NCI-H1436 treated with DMSO at 0.1 percent for 48 hours (cell line): Measurements from ENCODE around the gene PHKA2.
A peak's percentile ranks its signal among the peaks of the same experiment; 100 is the strongest.
"Not testable (repeated sequence)": the region's sequence is repeated elsewhere in the genome, so short reads cannot be mapped to it uniquely, and the experiment has no call there.

Experiments used
- DNase-seq: peaks from one replicate; lab custom pipeline; 2025; lab: John Stamatoyannopoulos, UW

Gene PHKA2, protein sequence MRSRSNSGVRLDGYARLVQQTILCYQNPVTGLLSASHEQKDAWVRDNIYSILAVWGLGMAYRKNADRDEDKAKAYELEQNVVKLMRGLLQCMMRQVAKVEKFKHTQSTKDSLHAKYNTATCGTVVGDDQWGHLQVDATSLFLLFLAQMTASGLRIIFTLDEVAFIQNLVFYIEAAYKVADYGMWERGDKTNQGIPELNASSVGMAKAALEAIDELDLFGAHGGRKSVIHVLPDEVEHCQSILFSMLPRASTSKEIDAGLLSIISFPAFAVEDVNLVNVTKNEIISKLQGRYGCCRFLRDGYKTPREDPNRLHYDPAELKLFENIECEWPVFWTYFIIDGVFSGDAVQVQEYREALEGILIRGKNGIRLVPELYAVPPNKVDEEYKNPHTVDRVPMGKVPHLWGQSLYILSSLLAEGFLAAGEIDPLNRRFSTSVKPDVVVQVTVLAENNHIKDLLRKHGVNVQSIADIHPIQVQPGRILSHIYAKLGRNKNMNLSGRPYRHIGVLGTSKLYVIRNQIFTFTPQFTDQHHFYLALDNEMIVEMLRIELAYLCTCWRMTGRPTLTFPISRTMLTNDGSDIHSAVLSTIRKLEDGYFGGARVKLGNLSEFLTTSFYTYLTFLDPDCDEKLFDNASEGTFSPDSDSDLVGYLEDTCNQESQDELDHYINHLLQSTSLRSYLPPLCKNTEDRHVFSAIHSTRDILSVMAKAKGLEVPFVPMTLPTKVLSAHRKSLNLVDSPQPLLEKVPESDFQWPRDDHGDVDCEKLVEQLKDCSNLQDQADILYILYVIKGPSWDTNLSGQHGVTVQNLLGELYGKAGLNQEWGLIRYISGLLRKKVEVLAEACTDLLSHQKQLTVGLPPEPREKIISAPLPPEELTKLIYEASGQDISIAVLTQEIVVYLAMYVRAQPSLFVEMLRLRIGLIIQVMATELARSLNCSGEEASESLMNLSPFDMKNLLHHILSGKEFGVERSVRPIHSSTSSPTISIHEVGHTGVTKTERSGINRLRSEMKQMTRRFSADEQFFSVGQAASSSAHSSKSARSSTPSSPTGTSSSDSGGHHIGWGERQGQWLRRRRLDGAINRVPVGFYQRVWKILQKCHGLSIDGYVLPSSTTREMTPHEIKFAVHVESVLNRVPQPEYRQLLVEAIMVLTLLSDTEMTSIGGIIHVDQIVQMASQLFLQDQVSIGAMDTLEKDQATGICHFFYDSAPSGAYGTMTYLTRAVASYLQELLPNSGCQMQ

DNA sequence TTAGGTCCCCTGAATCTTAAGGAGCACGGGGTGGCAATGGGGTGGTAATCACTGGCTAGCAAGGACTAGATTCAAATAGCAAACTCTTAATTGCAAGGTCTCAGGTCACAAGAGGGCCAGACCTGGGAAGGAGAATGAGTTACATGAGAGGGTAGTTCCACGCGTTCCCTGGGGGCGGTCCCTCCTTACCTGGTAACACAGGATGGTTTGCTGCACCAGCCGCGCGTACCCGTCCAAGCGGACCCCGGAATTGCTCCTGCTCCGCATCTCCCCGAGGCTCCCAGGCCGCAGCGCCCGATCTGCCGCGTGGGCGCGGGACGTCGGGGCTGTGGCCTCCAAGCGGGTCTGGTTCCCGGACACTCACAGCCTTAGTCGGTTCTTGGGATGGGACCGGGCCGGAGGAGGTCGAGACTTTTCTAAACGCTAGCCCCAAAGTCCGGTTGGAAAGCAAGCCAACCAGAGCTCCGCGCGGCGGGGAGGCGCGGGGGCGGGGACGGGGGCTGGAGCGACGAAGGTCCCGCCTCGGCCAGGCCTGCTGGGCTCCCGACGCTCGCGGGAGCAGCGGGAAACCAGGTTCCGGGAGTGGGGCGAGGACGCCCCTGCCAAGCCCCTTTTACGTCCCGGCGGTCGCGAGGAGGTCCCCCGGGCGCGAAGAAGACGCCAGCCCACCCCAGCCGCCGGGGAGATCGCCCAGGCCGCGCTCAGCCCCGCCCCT is at the start of gene PHKA2:
PHKA2 (minus strand) TSS at position 449 of the 715 bp plus-strand sequence; CDS start at position 267, 182 bp downstream.
- no peak for DNase-seq

DNA sequence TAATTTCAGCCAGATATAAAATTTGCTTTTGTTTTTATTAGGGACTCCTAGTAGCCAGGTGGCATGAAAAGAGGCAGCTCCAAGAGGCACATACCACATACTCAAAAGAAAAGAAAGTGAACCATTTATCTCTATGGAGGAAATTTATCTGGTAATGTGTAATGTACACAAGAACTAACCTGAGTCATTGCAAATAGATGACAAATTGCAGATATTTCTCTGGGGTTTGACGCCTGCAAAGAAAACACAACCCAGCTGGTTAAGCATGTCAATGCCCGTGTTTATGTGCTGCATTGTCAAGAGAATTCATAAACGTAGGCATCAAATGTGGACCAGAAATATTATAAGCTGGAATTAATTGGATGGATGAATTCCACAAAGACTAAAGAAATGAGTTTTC is 46.9 kb upstream of the PHKA2 start:
- no peak for DNase-seq

DNA sequence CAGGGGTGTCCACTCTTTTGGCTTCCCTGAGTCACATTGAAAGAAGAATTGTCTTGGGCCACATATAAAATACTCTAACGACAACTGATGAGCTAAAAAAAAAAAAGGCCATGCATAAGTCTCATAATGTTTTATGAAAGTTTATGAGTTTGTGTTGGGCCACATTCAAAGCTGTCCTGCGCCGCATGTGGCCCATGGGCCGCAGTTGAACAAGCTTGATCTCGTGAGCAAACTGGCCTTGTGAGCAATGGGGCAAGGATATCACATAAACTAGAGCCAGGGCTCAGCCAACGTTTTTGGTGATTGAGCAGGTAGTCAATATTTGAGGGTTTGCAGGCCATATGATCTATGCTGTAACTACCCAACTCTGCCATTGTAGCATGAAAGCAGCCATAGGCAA is 44.6 kb upstream of the PHKA2 start:
- DNase-seq: no peak

DNA sequence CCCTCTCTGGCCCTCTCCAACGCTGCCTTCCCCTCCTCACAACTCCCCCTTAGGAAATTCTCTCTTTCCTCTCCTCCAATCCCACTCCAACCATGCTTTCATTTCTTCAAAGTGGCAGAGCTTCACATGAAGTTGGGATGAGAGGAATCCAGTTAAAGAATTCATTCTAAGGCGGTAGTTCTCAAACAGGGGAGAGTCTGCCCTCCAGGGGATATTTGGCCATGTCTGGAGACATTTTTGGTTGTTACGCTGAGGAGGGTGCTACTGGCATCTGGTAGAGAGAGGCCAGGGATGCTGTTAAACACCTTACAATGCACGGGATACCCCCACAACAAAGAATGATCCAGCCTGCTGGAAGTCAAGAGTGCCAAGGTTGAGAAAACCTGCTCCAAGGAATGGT is 40.5 kb upstream of the PHKA2 start:
- no peak for DNase-seq

DNA sequence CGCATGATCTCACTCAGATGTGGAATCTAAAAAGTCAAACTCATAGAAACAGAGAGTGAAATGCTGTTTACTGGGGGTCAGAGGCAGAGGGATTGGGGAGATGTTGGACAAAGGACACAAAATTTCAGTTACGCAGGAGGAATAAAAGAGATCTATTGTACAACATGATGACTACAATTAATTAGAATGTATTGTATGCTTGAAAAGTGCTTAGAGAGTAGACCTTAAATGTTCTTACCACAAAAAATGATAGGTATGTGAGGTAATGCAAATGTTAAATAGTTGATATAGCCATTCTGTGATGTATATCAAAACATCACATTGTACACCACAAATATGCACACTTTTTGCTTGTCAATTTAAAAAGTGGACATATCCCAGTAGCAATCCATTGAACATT is 36.1 kb upstream of the PHKA2 start:
- DNase-seq: no peak

DNA sequence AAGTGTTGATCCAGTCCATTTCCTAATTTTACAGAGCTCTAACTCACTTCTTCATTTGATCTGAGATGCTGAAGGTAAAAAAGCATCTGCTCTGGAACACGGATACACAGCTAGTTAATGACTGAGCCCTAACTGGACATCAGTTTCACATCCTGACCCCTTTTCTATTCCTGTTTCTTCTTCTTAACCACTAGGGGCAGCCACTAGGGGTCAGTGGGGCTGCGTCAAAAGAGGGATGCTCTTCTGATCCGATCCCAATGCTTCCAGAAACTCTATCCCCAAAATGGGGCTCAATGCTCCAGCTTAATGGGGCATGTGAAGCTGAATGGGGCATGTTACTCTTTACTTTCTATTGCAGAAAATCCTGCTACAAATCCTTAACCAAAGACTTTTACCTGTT is 33.4 kb upstream of the PHKA2 start:
- DNase-seq: no peak

DNA sequence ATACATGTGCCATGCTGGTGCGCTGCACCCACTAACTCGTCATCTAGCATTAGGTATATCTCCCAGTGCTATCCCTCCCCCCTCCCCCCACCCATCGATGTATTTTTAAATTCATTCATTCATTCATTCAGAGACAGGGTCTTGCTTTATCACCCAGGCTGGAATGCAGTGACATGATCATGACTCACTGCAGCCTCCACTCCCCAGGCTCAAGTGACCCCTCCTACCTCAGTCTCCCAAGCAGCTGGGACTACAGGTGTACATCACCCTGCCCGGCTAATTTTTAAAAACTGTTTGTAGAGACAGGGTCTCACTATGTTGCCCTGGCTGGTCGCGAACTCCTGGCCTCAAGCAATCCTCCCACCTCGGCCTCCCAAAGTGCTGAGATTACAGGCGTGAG is 32.7 kb upstream of the PHKA2 start:
- DNase-seq: not testable (repeated sequence)

DNA sequence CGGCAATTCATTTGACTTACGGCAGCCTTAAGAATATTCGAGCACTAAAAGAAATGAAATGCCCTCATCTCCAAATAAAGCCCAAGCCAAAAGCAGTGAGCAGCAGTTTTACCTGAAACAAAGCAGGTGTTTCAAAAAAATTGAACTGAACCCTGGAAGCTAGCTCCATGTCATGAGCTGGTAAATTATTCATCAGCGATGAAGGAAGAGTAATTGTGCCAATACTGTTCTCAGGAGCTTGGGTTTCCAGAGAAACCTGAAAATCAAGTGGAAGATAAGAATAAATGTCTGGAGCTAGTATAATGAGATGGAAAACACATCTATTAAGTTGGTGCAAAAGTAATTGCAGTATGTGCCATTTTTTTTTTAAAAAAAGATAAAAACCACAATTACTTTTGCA is 24.0 kb upstream of the PHKA2 start:
- no peak for DNase-seq

DNA sequence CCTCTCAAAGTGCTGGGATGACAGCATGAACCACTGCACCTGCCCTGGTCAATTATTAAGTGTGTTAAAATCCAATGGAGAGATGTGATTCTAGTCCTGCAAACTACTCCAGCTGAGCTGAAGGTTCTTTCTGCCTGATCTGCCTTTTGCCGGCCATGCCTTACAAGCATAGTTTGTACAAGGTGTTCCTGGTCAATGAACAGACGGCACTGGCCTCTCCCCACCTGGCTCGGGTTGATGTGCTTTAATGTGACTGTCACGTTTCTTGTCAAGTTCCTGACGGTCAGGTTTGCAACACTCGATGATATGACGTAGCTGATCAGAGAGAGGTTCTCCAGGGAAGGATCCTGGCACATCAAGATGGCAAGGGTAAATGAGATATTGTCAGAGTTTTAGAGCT is 23.1 kb upstream of the PHKA2 start:
- DNase-seq: no peak

DNA sequence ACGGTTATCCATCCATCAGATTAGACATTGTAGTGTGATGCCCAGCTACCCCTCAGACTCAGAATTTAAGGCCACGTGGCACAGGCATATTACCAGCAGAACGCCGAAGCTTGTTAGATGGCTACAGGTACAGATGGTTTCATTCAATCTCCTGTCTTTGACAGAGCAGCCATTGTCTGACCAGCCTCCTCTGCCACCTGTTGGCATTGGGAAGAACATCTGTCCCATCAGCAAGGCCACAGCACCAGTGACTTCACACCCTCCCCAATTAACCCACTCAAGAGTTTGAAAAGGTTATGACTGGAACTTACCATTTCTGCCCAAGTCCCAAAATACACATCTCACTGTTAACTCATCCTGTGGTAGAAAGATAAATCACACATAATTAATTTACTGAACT is 22.0 kb upstream of the PHKA2 start:
- DNase-seq: no peak

DNA sequence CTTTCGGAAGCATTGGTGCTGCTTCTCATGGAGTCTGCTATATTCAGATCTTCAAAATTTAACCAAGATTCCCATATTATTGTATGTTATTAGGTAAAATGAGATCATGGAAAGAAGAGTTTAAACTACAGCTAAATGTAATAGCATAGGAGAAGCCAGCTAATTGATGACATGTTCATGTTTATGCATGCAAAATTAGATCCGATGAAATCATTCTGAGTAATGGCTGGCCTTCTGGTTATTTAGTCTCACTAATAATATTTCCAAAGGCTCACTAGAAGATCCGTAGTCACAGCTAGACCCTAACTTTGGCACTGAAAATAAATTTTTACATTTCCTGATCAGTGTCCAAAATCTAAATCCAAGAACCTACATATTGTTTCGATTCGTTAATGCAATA is 19.8 kb upstream of the PHKA2 start:
- no peak for DNase-seq

DNA sequence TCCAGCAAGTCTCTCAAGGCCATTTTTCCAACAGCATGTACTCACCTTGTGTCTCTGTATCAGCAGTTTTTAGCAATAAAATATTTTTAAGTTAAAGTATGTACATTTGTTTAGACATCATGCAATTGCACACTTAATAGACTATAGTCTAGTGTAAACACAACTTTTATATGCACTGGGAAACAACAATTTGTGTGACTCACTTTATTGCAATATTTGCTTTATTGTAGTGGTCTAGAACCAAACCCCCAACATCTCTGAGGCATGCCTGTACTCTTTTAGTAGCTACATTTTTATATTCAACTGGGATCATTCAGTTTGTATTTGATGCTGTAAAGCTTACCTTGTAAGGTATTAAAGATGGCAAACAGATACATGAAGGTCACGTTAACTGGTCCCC is 14.7 kb upstream of the PHKA2 start:
- no peak for DNase-seq

DNA sequence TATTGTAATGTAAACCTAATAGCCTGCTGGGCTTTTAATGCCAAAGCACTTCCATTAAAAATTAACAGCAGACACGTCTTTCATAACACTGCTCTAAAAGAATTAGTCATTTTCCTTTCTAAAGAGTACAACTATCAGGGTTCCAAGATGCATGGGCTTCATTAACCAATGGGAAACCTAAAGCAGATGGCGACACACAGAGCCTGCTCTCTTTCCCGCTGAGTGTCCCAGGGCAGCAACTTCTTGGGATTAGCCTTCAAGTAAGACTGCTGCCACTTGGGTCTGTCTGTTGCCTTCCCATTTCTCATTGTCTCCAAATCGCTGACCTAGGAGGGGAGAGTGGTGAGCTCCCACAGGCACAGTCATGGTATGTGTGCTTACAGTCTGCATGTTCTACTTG is 14.0 kb upstream of the PHKA2 start:
- DNase-seq: no peak

DNA sequence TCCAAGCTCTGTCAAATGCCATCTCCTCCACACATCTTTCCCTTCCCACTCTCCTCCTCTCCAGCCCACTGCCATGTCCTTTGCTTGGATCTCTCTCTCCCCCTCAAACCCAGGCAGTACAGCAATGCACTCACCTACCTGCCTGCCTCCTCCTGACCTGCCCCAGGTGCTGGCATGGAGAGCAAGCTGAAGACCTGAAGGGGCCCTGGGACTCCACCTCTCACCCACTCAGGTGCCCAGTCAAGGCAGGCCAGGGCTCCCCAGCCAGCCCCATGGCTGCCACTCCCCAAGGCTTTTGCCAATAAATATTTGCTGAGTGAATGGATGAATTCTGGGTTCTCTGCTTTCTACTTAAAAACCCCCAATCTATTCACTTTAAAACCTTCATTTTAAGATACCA is 12.6 kb upstream of the PHKA2 start:
- DNase-seq: no peak

DNA sequence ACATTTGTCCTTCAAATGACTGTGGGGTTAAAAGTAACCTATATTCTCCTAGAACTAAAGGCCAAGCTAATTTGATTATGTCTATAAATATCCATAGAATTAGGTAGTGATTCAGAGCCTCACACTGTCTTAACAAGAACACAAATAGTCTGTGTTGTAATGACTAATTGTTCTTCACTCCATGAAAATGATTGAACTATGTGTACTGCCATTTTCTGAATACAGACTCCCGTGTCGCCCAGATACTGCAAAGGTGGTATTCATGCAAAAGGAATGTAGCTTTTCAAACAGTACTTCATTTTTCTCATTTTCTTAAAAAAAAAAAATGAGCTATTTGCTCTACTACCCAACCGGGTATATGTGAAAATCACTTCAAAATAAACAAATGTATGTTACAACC is 11.3 kb upstream of the PHKA2 start:
- no peak for DNase-seq

DNA sequence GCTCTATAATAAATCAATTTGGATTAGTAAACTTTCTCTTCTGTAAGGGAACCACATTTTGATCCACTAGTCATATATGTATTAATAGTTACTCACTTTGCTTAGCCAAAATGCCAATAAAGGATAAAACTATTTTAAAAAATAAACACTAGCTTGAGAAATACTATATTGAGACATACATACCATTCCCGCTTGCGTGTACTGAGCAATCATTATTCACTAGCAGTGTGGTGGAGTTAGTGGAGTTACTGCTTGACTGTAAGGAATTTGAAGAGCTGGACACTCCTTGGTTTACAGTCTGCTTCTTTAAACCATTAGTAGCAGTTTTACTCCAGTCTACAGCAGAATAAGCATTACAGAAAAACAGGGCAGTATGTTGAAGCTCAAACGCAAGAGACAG is 10.8 kb upstream of the PHKA2 start:
- DNase-seq: no peak

DNA sequence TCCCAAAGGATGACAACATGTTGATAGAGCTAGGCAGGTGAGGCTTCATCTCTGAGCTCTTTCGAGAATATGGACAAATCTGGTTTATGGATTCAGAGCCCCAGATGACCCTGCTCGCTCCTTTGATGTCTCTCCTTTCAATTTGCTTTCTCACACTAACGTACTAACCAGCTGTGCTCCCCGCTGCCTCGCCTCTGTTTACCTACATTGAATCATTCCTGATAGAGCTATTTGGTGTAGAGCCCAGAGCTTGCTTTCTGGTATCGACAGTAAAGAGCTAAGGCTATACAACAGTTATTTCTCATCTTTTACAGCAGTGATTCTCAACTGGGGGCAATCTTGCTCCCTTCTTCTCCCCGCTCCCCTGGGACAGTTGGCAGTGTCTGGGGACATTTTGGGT is 8.9 kb upstream of the PHKA2 start:
- no peak for DNase-seq

DNA sequence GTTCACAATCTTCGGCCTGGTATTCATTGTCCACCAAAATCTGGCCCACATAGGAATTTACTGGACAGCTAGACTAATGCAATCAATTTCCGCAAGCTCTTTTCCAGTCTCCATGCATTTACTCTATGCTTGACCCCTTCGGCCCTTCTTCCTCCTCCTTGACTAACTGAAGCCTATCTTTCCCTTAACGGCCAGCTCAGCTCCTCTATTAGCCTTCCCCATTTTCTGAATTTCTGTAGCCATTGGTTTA is 1.2 kb upstream of the PHKA2 start:
- no peak for DNase-seq

DNA sequence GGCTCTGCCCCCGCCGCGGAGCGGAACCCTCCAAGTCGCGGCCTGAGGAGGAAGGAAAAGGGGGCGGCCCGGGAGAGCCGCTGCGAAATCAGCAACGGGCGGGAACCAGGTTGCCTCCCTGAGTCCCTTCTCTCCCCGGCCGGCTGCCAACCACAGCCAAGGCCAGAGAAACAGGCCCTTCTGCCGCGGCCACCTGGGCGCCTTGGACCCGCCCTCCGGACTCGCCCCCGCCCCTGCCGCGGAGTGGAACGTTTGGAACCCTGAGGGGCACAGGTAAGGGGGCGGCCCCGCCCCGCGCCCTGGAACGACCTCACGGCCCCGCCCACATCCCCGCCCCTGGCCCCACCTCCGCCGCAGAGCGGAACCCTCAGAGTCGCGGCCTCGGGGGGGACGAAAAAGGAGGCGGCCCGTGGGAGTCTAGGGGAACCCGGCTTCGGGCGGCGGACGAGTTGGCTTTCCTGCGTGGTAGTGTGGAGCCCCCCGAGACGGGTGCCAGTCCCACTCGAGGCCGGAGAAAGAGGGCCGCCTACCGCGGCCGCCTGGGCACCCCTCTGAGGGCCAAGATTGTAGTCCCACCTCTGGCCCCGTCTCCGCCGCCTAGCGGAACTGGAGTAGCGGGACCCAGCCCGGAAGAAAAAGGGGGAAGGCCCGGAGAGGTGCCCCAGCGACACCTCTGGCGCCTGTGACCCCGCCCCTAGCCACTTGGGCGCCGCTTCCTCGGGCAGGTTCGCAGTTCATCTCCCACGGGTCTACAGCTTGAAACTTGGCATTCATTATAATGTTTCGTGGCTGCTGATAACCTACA is 669 bp upstream of the PHKA2 start:
- peak; percentile 26 for DNase-seq

DNA sequence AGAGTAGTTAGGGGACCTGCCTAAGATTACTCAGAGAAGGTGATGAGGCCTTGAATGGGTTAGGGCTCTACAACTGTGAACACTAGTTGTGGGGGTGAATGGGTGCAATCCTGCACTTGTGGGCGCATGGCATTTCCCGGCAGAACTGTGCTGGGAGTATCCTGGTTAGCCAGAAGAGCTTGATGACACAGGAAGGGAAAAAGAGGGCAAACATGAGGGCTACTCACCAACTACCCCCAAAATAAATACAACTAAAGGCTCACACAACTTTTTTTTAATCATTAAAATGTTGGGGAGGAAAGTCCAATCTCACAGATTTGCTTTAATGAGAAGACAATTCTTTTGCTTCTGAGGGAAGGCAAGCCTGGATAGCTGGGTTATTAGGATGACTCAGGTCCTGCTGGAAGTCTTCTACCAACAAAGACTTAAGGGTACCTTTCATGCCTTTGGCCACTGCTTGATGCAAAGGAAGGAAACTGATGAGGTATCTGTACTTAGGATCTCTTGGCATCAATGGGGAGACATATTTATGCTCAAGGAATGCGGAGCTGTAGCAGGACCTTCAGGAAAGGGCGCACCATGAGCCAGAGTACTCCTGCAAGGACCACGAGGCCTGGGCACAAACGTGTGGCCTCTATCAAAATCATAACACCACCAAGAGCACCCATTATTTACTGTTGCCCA is 2.6 kb downstream of the PHKA2 start:
- DNase-seq: no peak

DNA sequence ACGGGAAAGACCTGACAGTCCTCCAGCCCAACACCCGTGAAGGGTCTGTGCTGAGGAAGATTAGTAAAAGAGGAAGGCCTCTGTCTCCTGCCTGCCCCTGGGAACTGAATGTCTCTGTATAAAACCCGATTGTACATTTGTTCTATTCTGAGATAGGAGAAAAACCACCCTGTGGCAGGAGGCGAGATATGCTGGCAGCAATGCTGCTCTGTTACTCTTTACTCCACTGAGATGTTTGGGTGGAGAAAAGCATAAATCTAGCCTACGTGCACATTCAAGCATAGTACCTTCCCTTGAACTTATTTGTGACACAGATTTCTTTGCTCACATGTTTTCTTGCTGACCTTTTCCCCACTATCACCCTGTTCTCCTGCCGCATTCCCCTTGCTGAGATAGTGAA is 3.7 kb downstream of the PHKA2 start:
- DNase-seq: not testable (repeated sequence)
